HepG2 (cell line): ENCODE measurements around the gene RNASE11. TPM values are rescaled to one million over a fixed set of nuclear protein-coding genes. Genes with fewer than 3 reads are reported as not detected.
A peak's percentile ranks its signal among the peaks of the same experiment; 100 is the strongest.

Experiments
- ARID2 ChIP-seq: sonication (generic); formaldehyde crosslinking; IDR thresholded peaks from 2 replicates; pipeline ENCODE4 v1.8.1; 2022; ENCODE audit warnings: mild to moderate bottlenecking, missing genetic modification reagents, borderline replicate concordance
- DPF2 ChIP-seq: sonication (generic); formaldehyde crosslinking; IDR thresholded peaks from 2 replicates; pipeline ENCODE4 v1.4.0; 2020; ENCODE audit warnings: mild to moderate bottlenecking, low read depth, missing genetic modification reagents, borderline replicate concordance
- FIP1L1 ChIP-seq: fragments of 200-400 bp; formaldehyde crosslinking; IDR thresholded peaks from 2 replicates; pipeline ENCODE4 v1.6.1; 2018; ENCODE audit warnings: low read depth, mild to moderate bottlenecking, low read length, moderate library complexity, borderline replicate concordance; ENCODE audit not compliant: insufficient read depth
- ISL2 ChIP-seq: sonication (generic); formaldehyde crosslinking; IDR thresholded peaks from 2 replicates; pipeline ENCODE4 v1.5.0; 2020; ENCODE audit warnings: missing genetic modification reagents
- KAT8 ChIP-seq: IDR thresholded peaks from 2 replicates; pipeline ENCODE4 v1.6.1; 2016; ENCODE audit warnings: missing genetic modification reagents, missing compliant biosample characterization
- NR3C1 ChIP-seq: sonication (generic); formaldehyde crosslinking; IDR thresholded peaks from 2 replicates; pipeline ENCODE4 v1.4.0; 2020; ENCODE audit warnings: missing genetic modification reagents
- REL ChIP-seq: sonication (generic); formaldehyde crosslinking; conservative IDR thresholded peaks from 2 replicates; pipeline ENCODE4 v1.8.0; 2022; ENCODE audit warnings: mild to moderate bottlenecking, missing genetic modification reagents, moderate library complexity
- RELA ChIP-seq: sonication (generic); formaldehyde crosslinking; IDR thresholded peaks from 2 replicates; pipeline ENCODE4 v1.4.0; 2020; ENCODE audit warnings: missing genetic modification reagents
- SAP130 ChIP-seq: IDR thresholded peaks from 2 replicates; pipeline ENCODE4 v1.6.1; 2016; ENCODE audit warnings: low read depth
- SETDB1 ChIP-seq: sonication (generic); formaldehyde crosslinking; IDR thresholded peaks from 2 replicates; pipeline ENCODE4 v1.5.1; 2020; ENCODE audit warnings: missing genetic modification reagents, mild to moderate bottlenecking, borderline replicate concordance
- SNAPC2 ChIP-seq: sonication (generic); formaldehyde crosslinking; IDR thresholded peaks from 2 replicates; pipeline ENCODE4 v1.8.1; 2022; ENCODE audit warnings: mild to moderate bottlenecking, missing genetic modification reagents
- TIGD3 ChIP-seq: sonication (generic); formaldehyde crosslinking; IDR thresholded peaks from 2 replicates; pipeline ENCODE4 v1.5.1; 2020; ENCODE audit warnings: mild to moderate bottlenecking, missing genetic modification reagents, borderline replicate concordance
- XRCC5 ChIP-seq: fragments of 200-400 bp; formaldehyde crosslinking; optimal IDR thresholded peaks from 2 replicates; pipeline ENCODE3; 2017; ENCODE audit warnings: mild to moderate bottlenecking, low read length
- ZBTB26 ChIP-seq: IDR thresholded peaks from 2 replicates; pipeline ENCODE4 v1.6.1; 2016; ENCODE audit warnings: missing compliant biosample characterization, missing genetic modification reagents, borderline replicate concordance
- ZNF337 ChIP-seq: sonication (generic); formaldehyde crosslinking; IDR thresholded peaks from 2 replicates; pipeline ENCODE4 v1.5.1; 2020; ENCODE audit warnings: missing genetic modification reagents, low read depth, mild to moderate bottlenecking, borderline replicate concordance
- ZNF510 ChIP-seq: sonication (generic); formaldehyde crosslinking; IDR thresholded peaks from 2 replicates; pipeline ENCODE4 v1.4.0; 2020; ENCODE audit warnings: low read depth, mild to moderate bottlenecking, missing genetic modification reagents
- ZNF549 ChIP-seq: sonication (generic); formaldehyde crosslinking; IDR thresholded peaks from 2 replicates; pipeline ENCODE4 v1.5.0; 2020; ENCODE audit warnings: missing genetic modification reagents
- ZNF619 ChIP-seq: sonication (generic); formaldehyde crosslinking; IDR thresholded peaks from 2 replicates; pipeline ENCODE4 v1.4.0; 2020; ENCODE audit warnings: mild to moderate bottlenecking, missing genetic modification reagents
- ZNF629 ChIP-seq: sonication (generic); formaldehyde crosslinking; conservative IDR thresholded peaks from 2 replicates; pipeline ENCODE4 v1.5.0; 2020; ENCODE audit warnings: missing genetic modification reagents
- ZNF790 ChIP-seq: sonication (generic); formaldehyde crosslinking; IDR thresholded peaks from 2 replicates; pipeline ENCODE4 v1.8.0; 2022; ENCODE audit warnings: missing genetic modification reagents, mild to moderate bottlenecking, borderline replicate concordance
- polyA plus RNA-seq, 8 experiments: library from polyadenylated mRNA; depleted of rRNA in 3 of 8; stranded (reverse) in 7 of 8; unstranded in 1 of 8; fragments of >200 nt; fragmentation: Illumina TruSeq in 4 of 8; extraction: Trizol in 4 of 8; gene quantifications; 2 replicates each; pipeline versions ENCODE4 v1.2.1 to v1.2.3, GENCODE V29; 2011 to 2016; ENCODE audit warnings: low read depth in 4 of 8, missing spikeins in 1 of 8, mixed read lengths in 1 of 8; ENCODE audit not compliant: insufficient read depth in 1 of 8
- total RNA-seq, 5 experiments: library from RNA; depleted of rRNA; stranded (reverse); fragments of >200 nt; fragmentation: Illumina TruSeq; extraction: Trizol; gene quantifications; 2 replicates each; pipeline ENCODE4 v1.2.3, GENCODE V29; 2016; ENCODE audit warnings: low read depth in 1 of 5
- TF ChIP-seq, protein P1 (sequence below): sonication (generic); formaldehyde crosslinking; IDR thresholded peaks from 2 replicates; pipeline ENCODE4 v1.4.0; 2020; ENCODE audit warnings: missing genetic modification reagents, borderline replicate concordance

RNASE11 gene
- total and polyA plus RNA-seq, 2 of the 13 experiments (the other 11 are each of a cell fraction or from before 2014, with no cell fraction given): not detected

GRCh38 chr14:20609215-20610001, 21.6 kb upstream of the RNASE11 start (continued):
- TF ChIP-seq NR3C1 (CRISPR knock-in tag) (no peak), ZNF629 (CRISPR knock-in tag) (no peak), ZNF337 (no peak), ISL2 (CRISPR knock-in tag) (peak; percentile 42; the same call in 1 of the 2 replicates), ARID2 (CRISPR knock-in tag) (no peak), SETDB1 (no peak), SNAPC2 (CRISPR knock-in tag) (0 out of 2 replicates have a peak, but pooled peaks have one; percentile 22), ZNF790 (CRISPR knock-in tag) (0 out of 2 replicates have a peak, but pooled peaks have one; percentile 19), ZNF549 (no peak), TIGD3 (CRISPR knock-in tag) (no peak), FIP1L1 (no peak), REL (CRISPR knock-in tag) (no peak), SAP130 (CRISPR knock-in tag) (peak; percentile 47; the same call in 1 of the 2 replicates), RELA (CRISPR knock-in tag) (no peak), ZBTB26 (CRISPR knock-in tag) (no peak), ZNF510 (CRISPR knock-in tag) (0 out of 2 replicates have a peak, but pooled peaks have one; percentile 4), DPF2 (CRISPR knock-in tag) (no peak), KAT8 (CRISPR knock-in tag) (peak; percentile 50; the same call in 1 of the 2 replicates), XRCC5 (peak; percentile 22), ZNF619 (CRISPR knock-in tag) (0 out of 2 replicates have a peak, but pooled peaks have one; percentile 13)
- TF ChIP-seq, protein P1, sequence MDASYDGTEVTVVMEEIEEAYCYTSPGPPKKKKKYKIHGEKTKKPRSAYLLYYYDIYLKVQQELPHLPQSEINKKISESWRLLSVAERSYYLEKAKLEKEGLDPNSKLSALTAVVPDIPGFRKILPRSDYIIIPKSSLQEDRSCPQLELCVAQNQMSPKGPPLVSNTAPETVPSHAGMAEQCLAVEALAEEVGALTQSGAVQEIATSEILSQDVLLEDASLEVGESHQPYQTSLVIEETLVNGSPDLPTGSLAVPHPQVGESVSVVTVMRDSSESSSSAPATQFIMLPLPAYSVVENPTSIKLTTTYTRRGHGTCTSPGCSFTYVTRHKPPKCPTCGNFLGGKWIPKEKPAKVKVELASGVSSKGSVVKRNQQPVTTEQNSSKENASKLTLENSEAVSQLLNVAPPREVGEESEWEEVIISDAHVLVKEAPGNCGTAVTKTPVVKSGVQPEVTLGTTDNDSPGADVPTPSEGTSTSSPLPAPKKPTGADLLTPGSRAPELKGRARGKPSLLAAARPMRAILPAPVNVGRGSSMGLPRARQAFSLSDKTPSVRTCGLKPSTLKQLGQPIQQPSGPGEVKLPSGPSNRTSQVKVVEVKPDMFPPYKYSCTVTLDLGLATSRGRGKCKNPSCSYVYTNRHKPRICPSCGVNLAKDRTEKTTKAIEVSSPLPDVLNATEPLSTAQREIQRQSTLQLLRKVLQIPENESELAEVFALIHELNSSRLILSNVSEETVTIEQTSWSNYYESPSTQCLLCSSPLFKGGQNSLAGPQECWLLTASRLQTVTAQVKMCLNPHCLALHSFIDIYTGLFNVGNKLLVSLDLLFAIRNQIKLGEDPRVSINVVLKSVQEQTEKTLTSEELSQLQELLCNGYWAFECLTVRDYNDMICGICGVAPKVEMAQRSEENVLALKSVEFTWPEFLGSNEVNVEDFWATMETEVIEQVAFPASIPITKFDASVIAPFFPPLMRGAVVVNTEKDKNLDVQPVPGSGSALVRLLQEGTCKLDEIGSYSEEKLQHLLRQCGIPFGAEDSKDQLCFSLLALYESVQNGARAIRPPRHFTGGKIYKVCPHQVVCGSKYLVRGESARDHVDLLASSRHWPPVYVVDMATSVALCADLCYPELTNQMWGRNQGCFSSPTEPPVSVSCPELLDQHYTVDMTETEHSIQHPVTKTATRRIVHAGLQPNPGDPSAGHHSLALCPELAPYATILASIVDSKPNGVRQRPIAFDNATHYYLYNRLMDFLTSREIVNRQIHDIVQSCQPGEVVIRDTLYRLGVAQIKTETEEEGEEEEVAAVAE (CRISPR knock-in tag): peak; percentile 24
